Upper lobe of left lung (tissue), 6 donors: ENCODE results near the gene DGCR8. TPM values are rescaled to one million over a fixed set of nuclear protein-coding genes. Genes with fewer than 3 reads are reported as not detected.

Source experiments
- ATAC-seq, 2 donors: fragments of 200-7000 bp; cut with Tn5 transposase; one replicate each; pipeline ENCODE4 v1.9.1; 2022; ENCODE audit warnings: mild to moderate bottlenecking in 2 of 2, moderate library complexity in 2 of 2; ENCODE audit not compliant: low FRiP score in 2 of 2
- DNase-seq, 2 donors: peaks; one replicate each; pipeline ENCODE4 v3.0.0-alpha.2; 2019 to 2020
- H3K27ac ChIP-seq, 4 donors: fragments of 200-600 bp; sonication (generic); one replicate each; pipeline ENCODE4 v1.5.1; 2016 to 2019
- H3K27me3 ChIP-seq, 4 donors: fragments of 200-600 bp; sonication (generic); one replicate each; pipeline ENCODE4 v1.5.1; 2017 to 2019
- H3K36me3 ChIP-seq, 4 donors: fragments of 200-600 bp; sonication (generic); one replicate each; pipeline ENCODE4 v1.5.1; 2016 to 2019
- H3K4me1 ChIP-seq, 4 donors: fragments of 200-600 bp; sonication (generic); one replicate each; pipeline ENCODE4 v1.5.1; 2018 to 2019
- H3K4me3 ChIP-seq, 4 donors: fragments of 200-600 bp; sonication (generic); one replicate each; pipeline ENCODE4 v1.5.1; 2017 to 2019; ENCODE audit warnings: mild to moderate bottlenecking in 2 of 4, moderate library complexity in 1 of 4
- H3K9me3 ChIP-seq, 4 donors: fragments of 200-600 bp; sonication (generic); one replicate each; pipeline ENCODE4 v1.5.1; 2018 to 2019
- EP300 ChIP-seq, 4 donors: sonication (generic); formaldehyde crosslinking; IDR thresholded peaks; one replicate each; pipeline ENCODE4 v1.5.1; 2017; ENCODE audit warnings: antibody characterized with exemption in 4 of 4, control low read depth in 2 of 4
- POLR2A ChIP-seq, 4 donors: fragments of 450-650 bp; IDR thresholded peaks; one replicate each; pipeline ENCODE4 v1.5.1; 2016 to 2017; ENCODE audit warnings: antibody characterized with exemption in 4 of 4, mild to moderate bottlenecking in 2 of 4
- POLR2AphosphoS5 ChIP-seq, 2 donors: sonication (generic); formaldehyde crosslinking; IDR thresholded peaks; one replicate each; pipeline ENCODE4 v1.5.1; 2017; ENCODE audit warnings: antibody characterized with exemption in 2 of 2
- WGBS, 2 donors: methylation state at CpG; one replicate each; pipeline ENCODE4 v1.1.5; 2017 to 2018; 5-methylcytosine and 5-hydroxymethylcytosine counted together
- total RNA-seq, 6 donors: library from RNA; depleted of rRNA in 4 of 6; stranded (reverse); fragments of >200 nt in 4 of 6; gene quantifications; one replicate each; pipeline versions ENCODE4 v1.1.0 to v1.2.1, GENCODE V29; 2016 to 2021
- TF ChIP-seq, protein P1 (sequence below), 6 experiments: fragments of 450-650 bp in 4 of 6; fragments of 200-600 bp in 2 of 6; sonication (generic) in 2 of 6; IDR thresholded peaks; one replicate each; pipeline ENCODE4 v1.5.1; 2016 to 2019; ENCODE audit warnings: antibody characterized with exemption in 6 of 6
- donor health status: DM: no; HTN: no; CAD: no; lungs with moderate emphysema.
- donor health status: DM: no; HTN: yes; CAD: no; lungs with severe emphysema.

The DGCR8 gene
- total RNA-seq, 6 donors from 2014 or later = 27.7 to 95.3 (median 33.1) TPM

GRCh38 chr22:20131859-20132685, 52.0 kb downstream of the DGCR8 start:
- 0% methylated on average over 1 to 13 of the region's 72 CpGs for WGBS, 2 donors
- DNase-seq (peak; percentile 54 to 90), ATAC-seq (peak; percentile 23 to 42)
- TF ChIP-seq, protein P1, sequence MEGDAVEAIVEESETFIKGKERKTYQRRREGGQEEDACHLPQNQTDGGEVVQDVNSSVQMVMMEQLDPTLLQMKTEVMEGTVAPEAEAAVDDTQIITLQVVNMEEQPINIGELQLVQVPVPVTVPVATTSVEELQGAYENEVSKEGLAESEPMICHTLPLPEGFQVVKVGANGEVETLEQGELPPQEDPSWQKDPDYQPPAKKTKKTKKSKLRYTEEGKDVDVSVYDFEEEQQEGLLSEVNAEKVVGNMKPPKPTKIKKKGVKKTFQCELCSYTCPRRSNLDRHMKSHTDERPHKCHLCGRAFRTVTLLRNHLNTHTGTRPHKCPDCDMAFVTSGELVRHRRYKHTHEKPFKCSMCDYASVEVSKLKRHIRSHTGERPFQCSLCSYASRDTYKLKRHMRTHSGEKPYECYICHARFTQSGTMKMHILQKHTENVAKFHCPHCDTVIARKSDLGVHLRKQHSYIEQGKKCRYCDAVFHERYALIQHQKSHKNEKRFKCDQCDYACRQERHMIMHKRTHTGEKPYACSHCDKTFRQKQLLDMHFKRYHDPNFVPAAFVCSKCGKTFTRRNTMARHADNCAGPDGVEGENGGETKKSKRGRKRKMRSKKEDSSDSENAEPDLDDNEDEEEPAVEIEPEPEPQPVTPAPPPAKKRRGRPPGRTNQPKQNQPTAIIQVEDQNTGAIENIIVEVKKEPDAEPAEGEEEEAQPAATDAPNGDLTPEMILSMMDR (IDR thresholded peaks at IDR 0.05) = peak in 1 of 6 experiments; percentile 9
- no peak for TF ChIP-seq POLR2A (IDR thresholded peaks at IDR 0.05)
- peaks cover 0 to 7% (median 5%) of the 10 kb centered on the region in 4 donors for H3K36me3 ChIP-seq
- peaks cover 35 to 62% (median 41%) of the 10 kb centered on the region in 4 donors for H3K4me1 ChIP-seq
- H3K27me3 ChIP-seq = no peaks in the 10 kb centered on the region
- H3K27ac ChIP-seq = peak overlapping the region; percentile 62 to 92 (median 72)
- no peaks in the 10 kb centered on the region for H3K9me3 ChIP-seq
- H3K4me3 ChIP-seq = peak overlapping the region; percentile 80 to 97 (median 95)

GRCh38 chr22:20132686-20133246, 52.7 kb downstream of the DGCR8 start:
- H3K36me3 ChIP-seq = peaks cover 0 to under 1% (median 0%) of the 10 kb centered on the region in 4 donors
- H3K9me3 ChIP-seq = no peaks in the 10 kb centered on the region
- peak in 1 of 2 donors; percentile 58 for DNase-seq
- H3K27me3 ChIP-seq = no peaks in the 10 kb centered on the region
- 68 to 72% methylated on average over 8 to 16 of the region's 16 CpGs for WGBS, 2 donors
- peak overlapping the region; percentile 80 to 97 (median 95) for H3K4me3 ChIP-seq
- TF ChIP-seq, protein P1 (IDR thresholded peaks at IDR 0.05) = no peak
- TF ChIP-seq POLR2AphosphoS5 (IDR thresholded peaks at IDR 0.05) (no peak), EP300 (IDR thresholded peaks at IDR 0.05) (no peak), POLR2A (IDR thresholded peaks at IDR 0.05) (no peak)
- peak overlapping the region in 2 of 4 donors; percentile 75 to 92 for H3K27ac ChIP-seq
- H3K4me1 ChIP-seq = peaks cover 42 to 69% (median 48%) of the 10 kb centered on the region in 4 donors
- ATAC-seq = no peak

GRCh38 chr22:20133930-20134549, 54.0 kb downstream of the DGCR8 start:
- TF ChIP-seq POLR2AphosphoS5 (IDR thresholded peaks at IDR 0.05) (no peak), EP300 (IDR thresholded peaks at IDR 0.05) (no peak)
- TF ChIP-seq, protein P1 (IDR thresholded peaks at IDR 0.05) = no peak
- H3K4me1 ChIP-seq = peaks cover 47 to 80% (median 54%) of the 10 kb centered on the region in 4 donors

DNA sequence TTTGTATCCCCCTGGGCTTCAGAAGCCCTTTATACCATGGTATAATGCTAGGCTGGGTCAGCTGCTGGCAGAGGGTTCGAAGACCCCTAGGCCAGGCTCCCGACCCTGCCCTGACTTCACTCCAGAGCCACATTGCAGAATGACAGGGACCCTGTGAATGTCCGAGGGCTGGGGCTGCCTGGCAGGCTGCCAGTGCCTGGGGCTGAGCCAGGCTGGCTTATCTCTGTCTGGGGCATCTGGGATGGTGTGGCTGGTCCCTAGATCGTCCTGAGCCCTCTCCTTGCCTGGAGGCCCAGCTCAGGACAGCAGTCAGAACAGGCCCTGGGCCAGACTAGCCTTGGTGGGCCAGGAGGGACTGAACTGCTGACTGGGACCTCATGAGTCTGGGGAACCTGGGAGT, 55.2 kb downstream of the DGCR8 start:
- Histone ChIP-seq H3K4me1 (peaks cover 47 to 77% (median 54%) of the 10 kb centered on the region in 4 donors), H3K36me3 (peaks cover 0 to 15% (median 7%) of the 10 kb centered on the region in 4 donors), H3K9me3 (no peaks in the 10 kb centered on the region), H3K27me3 (no peaks in the 10 kb centered on the region), H3K27ac (no peak overlapping the region), H3K4me3 (no peak overlapping the region)
- DNase-seq (peak in 1 of 2 donors; percentile 75), ATAC-seq (no peak)
- TF ChIP-seq POLR2A (IDR thresholded peaks at IDR 0.05) = no peak
- TF ChIP-seq EP300 (IDR thresholded peaks at IDR 0.05) = no peak
- TF ChIP-seq, protein P1 (IDR thresholded peaks at IDR 0.05) = no peak
- no peak for TF ChIP-seq POLR2AphosphoS5 (IDR thresholded peaks at IDR 0.05)
- WGBS, 2 donors = 81 to 93% methylated on average over 2 to 4 of the region's 4 CpGs

More at GRCh38 chr22:20133930-20134549, 54.0 kb downstream of the DGCR8 start:
- Histone ChIP-seq H3K36me3 (peaks cover 0 to 2% (median 0%) of the 10 kb centered on the region in 4 donors), H3K4me3 (no peak overlapping the region), H3K27ac (no peak overlapping the region), H3K27me3 (no peaks in the 10 kb centered on the region), H3K9me3 (no peaks in the 10 kb centered on the region)
- ATAC-seq = no peak
- 71 to 82% methylated on average over 6 to 10 of the region's 12 CpGs for WGBS, 2 donors
- peak in 1 of 2 donors; percentile 45 for DNase-seq
